NCI-H187 (cell line): ENCODE measurements around the gene ECI2.

Experiments
- DNase-seq, 2 experiments: peaks; one replicate each; lab custom pipeline; 2025; lab: John Stamatoyannopoulos, UW

Gene ECI2

GRCh38 chr6:4134841-4135664 is at the start of gene ECI2:
ECI2 (minus strand) TSS chr6:4135575; CDS start chr6:4135560, 15 bp downstream.
- DNase-seq, result no peak

- no peak for DNase-seq
These were observed 45.4 kb upstream of the ECI2 start for GRCh38 chr6:4180652-4181255.

GRCh38 chr6:4179960-4180651 is 44.7 kb upstream of the ECI2 start:
- no peak for DNase-seq

- DNase-seq, result no peak
These were observed 43.5 kb upstream of the ECI2 start for GRCh38 chr6:4178737-4179333.

GRCh38 chr6:4176907-4177306 is 41.5 kb upstream of the ECI2 start:
- DNase-seq, result no peak

GRCh38 chr6:4174042-4174441 is 38.7 kb upstream of the ECI2 start:
- DNase-seq, result no peak

GRCh38 chr6:4172368-4172767 is 37.0 kb upstream of the ECI2 start:
- no peak for DNase-seq

GRCh38 chr6:4170297-4170696 is 34.9 kb upstream of the ECI2 start:
- DNase-seq, result no peak

GRCh38 chr6:4169028-4169789 is 33.8 kb upstream of the ECI2 start:
- no peak for DNase-seq

- no peak for DNase-seq
These were observed 32.5 kb upstream of the ECI2 start for GRCh38 chr6:4167833-4168232.

GRCh38 chr6:4167123-4167522 is 31.7 kb upstream of the ECI2 start:
- DNase-seq, result no peak

- DNase-seq, result no peak
These were observed 29.1 kb upstream of the ECI2 start for GRCh38 chr6:4164456-4164855.

GRCh38 chr6:4164117-4164442 is 28.7 kb upstream of the ECI2 start:
- DNase-seq, result no peak

GRCh38 chr6:4163408-4164116 is 28.2 kb upstream of the ECI2 start:
- DNase-seq, result no peak

- DNase-seq, result no peak
These were observed 27.0 kb upstream of the ECI2 start for GRCh38 chr6:4162370-4162769.

GRCh38 chr6:4159491-4159890 is 24.1 kb upstream of the ECI2 start:
- DNase-seq, result no peak

- DNase-seq, result no peak
These were observed 22.1 kb upstream of the ECI2 start for GRCh38 chr6:4157506-4157905.

- DNase-seq, result peak in 1 of 2 experiments; percentile 54
These were observed 20.6 kb upstream of the ECI2 start for GRCh38 chr6:4155848-4156466.

- DNase-seq, result no peak
These were observed 18.2 kb upstream of the ECI2 start for GRCh38 chr6:4153514-4153985.

GRCh38 chr6:4145083-4145482 is 9.7 kb upstream of the ECI2 start:
- no peak for DNase-seq

- no peak for DNase-seq
These were observed 3.9 kb upstream of the ECI2 start for GRCh38 chr6:4139272-4139671.
